CD4-positive, alpha-beta T cell treated with Interleukin-15 for 4 hours (primary cell): ENCODE data around the gene ACAP2.

ENCODE experiments used
- DNase-seq: peaks from one replicate; pipeline ENCODE4 v3.0.0-alpha.2; 2020; ENCODE audit warnings: low spot score

ACAP2 gene

DNA sequence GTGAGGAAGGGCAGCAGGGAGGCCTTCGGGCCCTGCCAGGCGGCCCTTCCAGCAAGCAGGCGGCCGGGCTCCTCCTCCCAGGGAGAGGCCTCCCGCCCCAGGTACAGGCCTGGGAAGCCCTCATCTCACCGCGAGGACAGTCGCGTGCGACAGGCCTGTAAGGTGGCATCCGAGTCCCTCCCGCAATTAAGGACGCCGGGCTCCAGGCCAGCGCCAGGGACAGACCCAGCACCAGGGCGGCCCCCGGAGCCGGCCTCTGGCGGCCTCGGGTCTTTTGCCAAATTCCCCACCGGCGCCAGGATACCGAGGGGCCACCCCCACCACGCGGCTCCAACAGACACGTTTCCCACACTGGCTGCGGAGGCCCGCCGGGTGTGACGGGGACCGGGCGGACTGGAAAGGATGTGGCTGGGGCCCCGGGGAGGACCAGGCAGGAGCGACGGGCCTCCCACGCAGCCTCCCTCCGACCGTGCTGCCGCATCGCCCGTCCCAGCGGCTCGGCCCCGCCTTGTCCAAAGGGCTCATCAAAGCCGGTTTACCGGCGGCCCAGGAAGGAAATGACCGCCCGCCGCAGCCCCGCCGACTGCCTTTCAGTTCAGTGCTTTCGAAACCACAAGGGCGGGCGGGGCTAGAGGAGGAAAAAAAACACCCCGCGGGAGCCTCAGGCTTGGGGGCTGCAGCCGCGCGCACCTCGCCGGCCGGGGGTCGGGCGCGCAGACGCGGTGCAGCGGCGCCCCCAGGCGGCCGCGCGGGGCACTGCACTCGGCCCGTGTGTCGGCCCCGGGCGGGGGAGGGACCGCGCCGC is 183.1 kb downstream of the ACAP2 start:
- peak; percentile 87 for DNase-seq

DNA sequence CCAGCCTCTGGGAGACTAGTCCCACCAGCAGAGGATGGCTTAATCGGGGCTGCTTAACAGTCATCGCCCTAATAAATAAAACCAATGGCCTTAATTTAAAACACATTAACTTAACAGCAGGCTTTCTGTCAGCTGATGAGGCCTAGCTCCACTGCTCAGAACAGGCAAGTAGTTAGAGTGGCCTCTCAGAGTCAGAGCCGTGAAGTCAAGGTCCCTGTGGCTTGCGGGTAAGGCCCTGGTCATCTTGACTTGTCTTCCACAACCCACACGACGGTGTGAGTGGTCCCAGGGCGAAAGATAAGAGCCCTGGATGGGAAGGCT is 183.7 kb downstream of the ACAP2 start:
- no peak for DNase-seq

DNA sequence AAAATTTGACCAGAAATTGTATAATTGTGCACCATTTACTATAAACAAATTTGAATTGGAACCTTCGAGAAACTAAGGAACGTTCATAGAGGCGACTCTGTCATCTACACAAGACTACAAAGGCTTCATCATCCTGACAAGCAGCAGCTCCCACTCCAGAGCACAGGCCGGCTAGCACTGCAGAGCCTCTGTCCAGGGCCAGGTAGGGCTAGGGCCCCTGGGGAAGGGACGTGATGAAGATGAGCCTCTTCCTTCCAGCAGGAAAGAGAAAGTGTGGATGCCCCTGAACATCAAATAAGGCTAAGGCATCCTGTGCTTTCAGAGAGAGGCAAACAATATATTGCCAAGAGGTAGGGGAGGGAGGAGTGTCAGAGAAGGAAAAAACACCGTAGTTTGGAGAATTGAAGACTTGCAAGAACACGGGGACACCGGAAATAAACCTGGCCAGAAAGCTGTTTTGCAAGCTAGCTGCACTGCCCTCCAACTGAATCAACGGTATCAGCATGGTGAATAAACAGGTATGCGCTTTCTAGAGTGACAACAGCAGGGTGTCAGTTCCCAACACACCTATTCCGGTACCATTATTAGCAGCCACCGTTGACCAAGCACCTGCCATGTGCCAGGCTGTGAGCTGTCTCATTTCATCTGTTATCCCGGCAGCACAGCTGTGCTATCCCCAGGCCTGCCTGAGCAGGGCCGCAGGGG is 184.2 kb downstream of the ACAP2 start:
- DNase-seq, result no peak

DNA sequence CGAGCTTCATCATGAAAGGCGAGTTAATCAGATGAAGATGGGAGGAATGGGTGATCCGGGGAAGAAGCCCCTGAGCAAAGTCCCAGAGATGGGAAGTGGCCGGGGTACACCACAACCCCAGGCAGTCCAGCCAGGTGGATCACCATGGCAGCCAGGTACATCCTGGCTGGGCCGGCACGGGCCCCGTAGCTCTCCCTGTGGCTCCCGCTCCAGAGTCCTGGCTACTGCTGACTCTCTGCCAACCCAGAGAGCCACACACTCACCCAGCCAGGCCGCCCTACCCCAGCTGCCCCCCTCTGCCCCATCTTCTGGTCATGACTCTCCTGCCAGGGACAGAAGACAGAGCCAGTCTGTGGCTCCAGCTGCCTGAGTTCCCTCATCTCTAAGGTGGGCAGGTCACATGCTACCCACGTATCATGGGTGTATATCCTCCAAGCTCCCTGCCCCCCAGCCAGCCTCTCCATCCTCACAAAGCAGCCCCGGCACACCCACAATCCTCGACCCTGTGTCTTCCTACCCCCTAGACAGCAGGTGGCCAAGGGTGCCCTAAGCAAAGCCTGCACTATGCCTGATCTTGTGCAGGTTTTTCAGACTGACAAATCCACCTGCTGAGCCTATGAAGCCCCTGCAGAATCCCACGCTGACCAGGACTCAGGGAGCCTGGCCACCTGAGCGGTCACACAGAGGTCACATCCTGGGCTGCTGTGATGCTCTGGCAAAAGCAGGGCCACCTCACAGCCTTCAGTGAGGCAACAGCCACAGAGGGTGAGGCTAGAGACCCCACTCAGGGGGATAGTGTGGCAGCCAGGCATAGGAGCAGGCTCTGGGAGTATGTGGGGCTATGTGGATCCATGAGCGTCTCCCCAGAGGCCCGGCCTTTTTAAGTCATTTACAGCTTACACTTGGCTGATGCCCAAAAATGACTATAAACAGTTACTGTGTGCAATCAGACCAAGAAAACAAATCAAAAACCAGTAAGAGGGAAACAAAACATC is 185.1 kb downstream of the ACAP2 start:
- no peak for DNase-seq

DNA sequence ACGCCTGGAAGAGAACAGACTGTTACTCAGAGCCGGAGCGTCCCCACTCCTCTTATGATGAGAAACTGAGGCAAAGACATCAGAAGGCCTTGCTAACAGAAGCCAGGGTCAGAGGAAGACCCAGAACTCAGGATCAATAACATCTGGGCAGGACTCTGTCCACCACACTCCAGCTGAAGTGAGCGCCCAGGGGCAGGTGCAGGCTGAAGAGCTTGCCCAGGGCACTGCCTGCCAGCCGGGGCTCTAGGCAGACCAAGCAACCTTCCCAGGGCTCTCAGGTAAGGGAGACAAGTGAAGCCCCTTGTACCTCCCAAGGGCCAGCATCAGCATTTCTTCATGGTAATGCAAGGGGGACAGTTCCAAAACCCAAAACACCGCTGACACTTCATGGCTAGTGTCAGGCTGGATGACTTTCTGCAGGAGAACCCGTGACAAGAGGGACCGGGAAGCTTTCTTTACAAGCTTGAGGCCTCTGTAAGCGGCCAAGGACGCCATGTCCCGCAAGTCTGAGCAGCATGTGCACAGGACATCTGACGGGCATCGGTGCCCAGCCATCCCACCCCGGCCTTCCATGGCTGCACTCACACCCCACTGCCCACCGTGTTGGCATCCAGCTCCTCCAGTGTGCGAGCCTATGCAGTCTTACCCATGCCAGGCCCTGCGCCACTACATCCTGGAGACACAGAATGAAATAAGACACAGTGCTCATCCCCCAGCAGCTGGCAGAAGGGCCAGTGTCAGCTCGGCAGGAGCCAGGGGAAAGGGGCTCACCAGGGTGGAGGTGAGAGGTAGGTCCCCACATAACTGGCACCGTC is 186.0 kb downstream of the ACAP2 start:
- DNase-seq, result no peak

DNA sequence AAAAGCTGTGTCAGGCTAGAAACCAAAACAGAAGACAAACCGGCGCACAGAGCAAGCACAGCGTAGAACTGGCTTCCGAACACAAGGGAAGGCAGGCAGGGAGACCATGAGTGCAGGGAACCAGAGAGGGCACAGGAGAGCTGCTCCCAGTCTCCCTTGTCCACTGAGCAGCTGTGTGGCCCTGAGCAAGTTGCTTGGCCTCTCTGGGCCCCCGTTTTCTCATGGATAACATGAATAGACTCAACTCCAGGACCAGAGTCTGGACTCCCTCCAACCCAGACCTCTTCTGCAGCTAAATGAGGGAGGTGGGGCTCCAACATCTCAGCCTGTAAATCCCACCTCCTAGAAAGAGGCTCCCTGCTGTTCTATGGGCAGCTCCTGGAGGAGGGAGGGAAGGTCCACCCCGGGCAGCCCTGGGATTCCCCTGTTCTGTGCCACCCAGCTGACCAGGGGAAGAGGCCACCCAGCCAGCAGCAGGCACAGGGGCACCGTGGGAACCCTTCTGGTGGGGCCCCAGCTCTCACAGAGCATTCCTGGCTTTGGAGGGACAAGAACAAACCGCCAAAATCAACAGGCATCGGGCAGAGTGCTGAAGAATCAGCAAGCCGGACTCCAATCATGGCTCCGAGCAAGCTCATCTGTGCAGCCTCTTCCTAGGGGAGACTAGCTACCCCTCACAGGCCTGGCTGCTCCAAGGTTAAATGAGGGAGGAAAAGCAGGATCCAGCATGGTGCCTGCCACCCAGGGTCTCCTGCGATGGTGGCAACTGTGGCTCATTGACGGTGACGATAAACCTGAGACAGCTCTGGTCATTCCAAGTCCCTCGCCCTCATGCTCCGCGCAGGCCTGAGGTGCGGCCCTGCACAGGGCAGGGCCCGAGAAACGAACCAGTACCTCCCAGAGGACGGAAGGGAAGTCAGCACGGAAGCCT is 187.0 kb downstream of the ACAP2 start:
- DNase-seq, result no peak

DNA sequence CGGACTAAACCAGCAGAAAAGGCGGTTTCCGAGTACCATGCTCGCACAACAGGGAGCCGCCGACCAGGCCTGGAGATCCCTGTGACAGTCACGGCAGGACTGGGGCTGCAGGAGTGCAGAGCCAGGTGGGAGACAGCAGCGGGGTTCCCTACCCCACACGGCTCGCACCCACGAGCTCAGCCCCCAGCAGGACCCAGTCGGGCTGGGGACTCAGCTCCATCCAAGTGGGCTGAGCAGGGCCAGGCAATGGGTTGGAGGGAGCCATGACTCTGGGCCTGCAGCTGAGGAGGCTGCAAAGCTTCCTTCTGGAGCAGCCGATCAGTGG is 187.7 kb downstream of the ACAP2 start:
- no peak for DNase-seq

DNA sequence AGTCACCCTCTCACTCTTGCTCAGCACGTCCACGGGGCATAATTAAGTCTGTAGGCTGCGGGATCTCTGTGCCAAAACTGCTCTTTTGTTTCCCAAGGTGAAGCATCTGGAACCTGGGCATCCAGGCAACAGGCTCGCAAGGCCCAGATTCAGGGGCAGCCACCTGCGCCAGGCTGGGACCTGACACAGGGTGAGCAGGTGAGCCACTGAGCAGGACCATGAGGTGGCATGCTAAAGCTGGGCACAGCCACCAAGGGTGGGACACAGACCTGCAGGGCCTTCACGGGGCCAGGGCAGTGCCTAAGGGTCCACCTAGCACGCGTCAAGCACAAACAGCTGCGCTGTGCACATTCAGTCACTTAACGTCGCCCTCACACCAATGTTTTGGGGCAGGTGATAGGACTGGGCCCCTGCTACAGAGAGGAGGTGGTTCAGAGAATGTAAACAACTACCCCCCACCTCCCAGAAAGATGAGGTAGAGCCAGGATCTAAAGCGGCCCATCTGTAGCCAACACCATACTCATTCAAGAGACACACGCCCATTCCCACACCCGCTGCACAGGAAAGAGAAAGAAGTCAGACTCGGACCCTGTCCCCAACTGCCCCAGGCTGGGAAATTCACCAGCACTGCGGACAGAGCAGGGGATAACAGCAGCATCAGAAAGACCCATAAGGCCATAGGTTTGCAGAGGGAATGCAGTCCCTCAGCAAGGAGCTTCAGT is 188.2 kb downstream of the ACAP2 start:
- DNase-seq, result no peak

DNA sequence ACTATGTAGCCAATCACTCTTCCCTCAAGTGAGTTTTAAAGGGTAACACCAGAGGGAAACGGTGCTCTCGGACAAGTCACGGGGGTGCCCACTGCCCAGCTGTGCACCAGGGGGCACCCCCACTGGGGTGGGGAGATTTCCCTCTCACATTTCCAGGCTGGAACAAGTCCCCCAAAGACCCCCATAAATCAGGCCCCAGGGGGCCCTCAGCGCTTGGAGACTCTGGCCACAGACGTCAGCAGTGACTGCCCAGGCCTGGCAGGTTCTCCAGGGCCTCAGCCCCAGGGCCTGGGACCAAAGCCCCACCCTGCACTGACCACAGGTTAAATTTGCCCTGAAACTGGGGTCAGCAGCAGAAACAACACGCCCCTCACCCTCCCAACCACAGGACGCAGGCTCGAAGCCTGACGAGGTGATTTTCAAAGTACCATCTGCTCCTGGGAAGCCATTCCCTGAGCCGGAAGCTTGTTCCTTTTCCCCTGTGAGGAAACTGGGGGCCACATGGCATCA is 188.8 kb downstream of the ACAP2 start:
- no peak for DNase-seq

DNA sequence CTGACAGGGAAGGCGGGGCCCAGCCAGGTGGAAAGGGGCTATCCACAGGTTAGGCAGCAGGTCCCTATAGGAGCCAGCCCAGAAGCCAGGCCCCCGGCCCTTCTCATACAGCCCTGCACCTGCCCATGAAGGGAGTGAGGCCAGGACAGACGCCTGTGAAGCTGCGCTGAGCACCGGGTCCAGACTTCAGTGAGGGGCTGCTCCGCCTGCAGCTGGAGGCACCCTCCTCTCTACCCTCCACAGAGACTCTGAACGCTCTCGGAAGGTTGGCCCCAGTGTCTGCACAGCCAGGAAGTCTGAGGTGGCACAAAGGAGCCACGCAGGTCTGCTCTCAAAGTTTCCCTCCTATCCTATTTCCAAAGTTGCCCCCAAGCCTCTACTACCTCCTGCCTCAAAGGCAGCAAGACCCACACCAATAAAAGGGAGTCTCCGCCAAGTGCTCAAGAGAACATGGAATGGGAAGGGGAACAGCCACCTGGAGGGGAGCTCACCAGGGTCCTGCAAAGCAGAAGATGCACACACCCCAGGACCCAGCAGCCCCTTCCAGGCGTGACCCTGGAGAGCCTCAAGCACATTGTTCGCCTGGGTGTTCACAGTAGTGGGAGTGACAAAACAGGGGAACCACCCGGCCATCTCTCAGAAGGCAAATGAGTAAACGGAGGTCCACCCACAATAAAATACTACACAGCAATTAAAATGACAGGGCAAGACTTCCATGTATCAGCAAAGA is 191.3 kb downstream of the ACAP2 start:
- DNase-seq, result no peak

DNA sequence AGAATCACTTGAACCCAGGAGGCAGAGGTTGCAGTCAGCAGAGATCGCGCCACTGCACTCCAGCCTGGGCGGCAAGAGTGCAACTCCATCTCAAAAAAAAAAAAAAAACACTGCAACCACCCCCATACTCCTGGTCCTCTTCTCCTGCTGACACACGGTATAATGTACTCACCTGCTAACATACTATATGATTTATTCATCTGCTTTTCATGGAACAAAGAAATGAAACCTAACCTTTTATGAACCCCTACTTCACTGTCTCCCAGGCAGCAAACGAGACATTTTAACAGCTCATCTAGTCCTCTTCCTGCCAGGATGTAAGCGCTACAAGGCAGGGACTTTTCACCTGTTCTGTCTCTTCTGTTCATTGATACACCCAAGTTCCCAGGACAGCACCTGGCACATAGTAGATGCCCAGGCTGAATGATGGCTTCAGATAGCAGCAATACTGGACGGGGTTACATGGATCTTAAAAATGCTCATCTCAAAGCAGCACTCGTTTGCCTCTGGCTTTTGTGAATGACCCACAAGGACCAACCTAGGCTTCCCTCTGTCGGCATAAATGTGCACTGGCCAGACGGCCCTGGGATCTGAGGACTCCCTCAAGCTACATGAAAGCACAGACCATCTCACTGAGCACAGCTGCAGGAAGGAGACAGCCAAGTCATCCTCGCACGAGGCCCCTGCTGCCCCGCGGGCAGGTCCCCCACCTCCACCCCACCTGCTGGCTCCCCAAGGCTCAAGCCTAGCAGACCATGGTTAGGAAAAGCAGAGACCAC is 192.2 kb downstream of the ACAP2 start:
- no peak for DNase-seq

DNA sequence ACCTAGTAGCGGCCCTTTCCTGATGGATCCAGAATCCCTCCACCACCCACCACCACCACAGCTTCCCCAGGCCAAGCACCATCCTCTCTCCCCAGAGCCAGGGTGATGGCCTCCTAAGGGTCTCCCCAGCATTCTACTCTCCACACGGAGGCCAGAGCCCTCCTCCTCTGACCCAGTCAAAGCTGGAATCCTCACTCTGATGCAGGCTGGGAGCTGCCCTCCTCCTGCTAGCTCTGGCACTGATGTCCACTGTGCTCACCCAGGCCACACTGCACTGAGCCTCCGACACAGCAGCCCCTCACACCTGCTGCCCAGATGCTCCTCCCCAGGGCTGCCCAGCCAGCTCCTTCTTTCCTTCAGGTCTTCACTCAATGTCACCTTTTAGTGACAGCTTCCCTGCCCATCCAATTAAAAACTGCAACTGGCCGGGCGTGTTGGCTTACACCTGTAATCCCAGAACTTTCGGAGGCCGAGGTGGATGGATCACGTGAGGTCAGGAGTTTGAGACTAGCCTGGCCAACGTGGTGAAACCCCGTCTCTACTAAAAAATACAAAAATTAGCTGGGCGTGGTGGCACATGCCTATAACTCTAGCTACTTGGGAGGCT is 192.9 kb downstream of the ACAP2 start:
- no peak for DNase-seq

DNA sequence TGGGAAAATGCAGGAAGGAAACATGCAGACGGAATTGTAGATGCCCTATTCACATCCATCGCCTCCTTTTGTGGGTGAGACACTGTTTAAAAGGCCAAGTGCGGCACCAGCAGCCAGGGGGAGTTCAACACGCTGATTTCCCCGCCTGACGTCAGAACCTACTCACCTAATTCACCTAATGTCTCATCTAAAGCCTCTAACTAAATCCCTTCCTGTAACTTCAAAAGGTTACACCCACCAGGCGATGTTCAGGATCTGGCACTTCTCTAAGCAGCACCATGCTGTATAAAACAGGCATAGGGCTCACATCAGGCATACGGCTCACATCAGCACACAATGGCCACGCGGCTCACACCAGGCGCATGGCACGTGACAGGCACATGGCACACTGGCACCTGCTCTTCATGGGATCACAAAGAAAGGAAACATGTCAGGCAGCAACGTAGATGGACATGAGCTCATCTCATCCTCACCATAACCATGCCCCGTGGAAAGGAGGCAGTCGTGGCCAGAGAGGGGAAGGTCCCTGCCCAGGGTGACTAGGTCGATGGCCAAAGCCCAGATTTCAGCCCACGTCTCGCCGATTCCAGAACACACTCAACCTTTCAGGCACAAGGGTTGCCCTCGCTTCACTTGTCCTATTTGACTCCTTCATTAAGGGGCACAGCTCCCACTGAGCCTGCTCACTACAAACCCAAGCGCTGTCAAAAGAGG is 193.6 kb downstream of the ACAP2 start:
- DNase-seq, result no peak

DNA sequence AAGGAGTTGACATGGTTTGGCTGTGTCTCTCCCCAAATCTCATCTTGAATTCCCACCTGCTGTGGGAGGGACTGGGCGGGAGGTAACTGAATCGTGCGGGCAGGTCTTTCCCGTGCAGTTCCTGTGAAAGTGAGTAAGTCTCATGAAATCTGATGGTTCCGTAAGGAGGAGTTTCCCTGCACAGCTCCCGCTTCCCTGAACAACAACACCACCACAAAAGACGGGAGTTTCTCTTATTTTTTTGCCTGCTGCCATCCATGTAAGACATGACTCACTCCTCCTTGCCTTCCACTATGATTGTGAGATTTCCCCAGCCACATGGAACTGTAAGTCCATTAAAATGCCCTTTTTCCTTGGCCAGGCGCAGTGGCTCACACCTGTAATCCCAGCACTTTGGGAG is 194.5 kb downstream of the ACAP2 start:
- DNase-seq, result no peak

DNA sequence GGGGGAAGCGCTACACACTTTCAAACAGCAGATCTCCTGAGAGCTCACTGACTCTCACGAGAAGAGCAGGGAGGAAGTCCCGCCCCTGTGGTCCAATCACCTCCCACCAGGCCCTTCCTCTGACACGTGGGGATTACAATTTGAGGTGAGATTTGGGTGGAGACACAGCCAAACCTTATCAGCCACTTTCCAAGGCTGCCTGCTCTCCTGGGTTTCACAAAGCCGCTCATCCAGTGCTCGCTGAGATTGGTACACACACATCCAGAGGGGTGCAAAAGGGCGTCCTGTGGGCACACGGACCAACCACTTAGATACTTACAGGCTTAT is 195.0 kb downstream of the ACAP2 start:
- DNase-seq, result no peak

DNA sequence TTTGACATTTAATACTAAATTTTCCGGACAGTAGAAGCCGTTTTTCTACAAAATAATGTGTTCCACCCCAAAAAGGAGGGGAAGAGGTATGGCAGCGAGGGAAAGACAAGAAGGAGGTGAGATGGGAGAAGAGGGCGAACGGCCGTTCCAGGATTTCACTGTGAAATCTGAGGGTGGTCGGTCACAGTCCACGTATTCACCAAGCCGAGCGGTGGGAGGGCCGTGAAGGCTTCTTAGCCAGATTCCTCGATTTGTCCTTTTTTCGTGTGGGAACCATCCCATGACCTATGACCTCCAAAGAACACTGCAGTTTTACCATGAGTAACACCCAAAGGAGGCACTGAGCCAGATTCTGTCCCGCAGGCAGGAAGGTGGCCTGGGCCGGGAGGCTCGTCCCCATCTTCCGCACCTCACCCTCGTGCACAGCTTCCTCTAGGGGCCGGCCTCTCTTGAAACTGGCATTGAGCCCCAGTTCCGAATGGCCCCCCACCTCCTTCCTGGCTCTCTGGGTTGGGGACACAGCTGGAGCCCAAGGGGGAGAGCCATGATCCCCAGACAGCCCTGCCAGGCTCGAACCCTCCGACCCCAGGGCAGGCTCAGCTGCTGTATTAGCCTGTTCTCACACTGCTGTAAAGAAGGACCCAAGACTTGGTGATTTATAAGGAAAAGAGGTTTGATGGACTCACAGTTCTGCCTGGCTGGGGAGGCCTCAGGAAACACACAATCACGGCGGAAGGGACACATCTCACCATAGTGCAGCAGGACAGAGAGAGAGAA is 195.5 kb downstream of the ACAP2 start:
- no peak for DNase-seq

DNA sequence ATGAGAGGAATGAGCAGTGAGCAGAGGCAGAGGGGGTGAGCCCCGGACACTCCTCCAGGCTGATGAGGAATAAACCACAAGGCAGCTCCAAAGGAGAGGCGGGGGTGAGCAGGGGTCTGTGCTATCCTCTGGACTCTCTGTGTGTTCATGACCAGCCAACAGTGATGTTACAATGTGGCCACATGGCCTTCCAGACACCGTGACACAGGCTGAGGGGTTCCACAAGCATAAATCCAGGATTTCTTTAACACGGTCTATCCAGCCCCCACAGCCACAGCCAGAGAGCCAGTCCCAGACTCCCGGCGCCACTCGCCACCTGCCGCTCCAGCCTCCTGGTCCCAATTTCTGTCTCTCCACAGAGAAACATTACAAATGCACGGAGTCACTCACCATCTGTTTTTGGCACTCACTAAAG is 196.2 kb downstream of the ACAP2 start:
- no peak for DNase-seq
